Astrocyte (in vitro differentiated cells and primary cell): ENCODE data around the gene VWF.

Experiments used
- CTCF ChIP-seq: IDR thresholded peaks from 2 replicates; pipeline ENCODE4 v1.5.1; 2011; ENCODE audit warnings: low read depth, mild to moderate bottlenecking, inconsistent platforms, low read length, moderate library complexity; ENCODE audit not compliant: insufficient read depth
- EZH2 ChIP-seq: IDR thresholded peaks from 2 replicates; pipeline ENCODE4 v1.6.1; 2012; ENCODE audit warnings: mild to moderate bottlenecking, low read length, inconsistent platforms; ENCODE audit not compliant: insufficient read depth

DNA sequence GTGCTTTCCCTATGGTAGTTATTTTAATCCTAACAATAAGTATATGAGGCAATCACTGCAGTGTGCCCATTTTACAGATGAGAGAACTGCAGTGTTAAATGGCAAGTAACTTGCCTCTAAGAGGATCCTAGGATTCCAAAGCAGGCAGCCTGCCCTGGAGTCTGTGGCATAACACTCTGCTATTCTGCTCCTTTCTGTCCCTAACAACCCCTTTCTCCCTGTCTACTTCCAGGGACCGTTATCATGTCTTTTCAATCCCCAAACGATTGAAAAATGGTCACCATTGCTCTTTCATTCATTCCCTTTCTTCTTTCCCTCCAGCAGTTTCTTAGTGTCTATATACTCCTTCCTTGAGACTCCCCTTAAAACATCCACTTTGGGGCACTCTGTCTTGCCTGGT is 178.1 kb downstream of the VWF start:
- TF ChIP-seq CTCF (no peak), EZH2 (no peak)
